Astrocyte (in vitro differentiated cells and primary cell): ENCODE data around the gene SEC16B.

ENCODE experiments used
- CTCF ChIP-seq: IDR thresholded peaks from 2 replicates; pipeline ENCODE4 v1.5.1; 2011; ENCODE audit warnings: low read depth, mild to moderate bottlenecking, inconsistent platforms, low read length, moderate library complexity; ENCODE audit not compliant: insufficient read depth
- EZH2 ChIP-seq: IDR thresholded peaks from 2 replicates; pipeline ENCODE4 v1.6.1; 2012; ENCODE audit warnings: mild to moderate bottlenecking, low read length, inconsistent platforms; ENCODE audit not compliant: insufficient read depth

- TF ChIP-seq CTCF, result peak; percentile 49
- no peak for TF ChIP-seq EZH2
These were observed 55.9 kb downstream of the SEC16B start for GRCh38 chr1:177913762-177914540.
